Measurements from ENCODE around the gene ZFP57. TPM values are rescaled to one million over a fixed set of nuclear protein-coding genes. Genes with fewer than 3 reads are reported as not detected.

Gene ZFP57
- total RNA-seq, 4 donors from 2014 or later: 0.23 to 6.2 (median 1.2) TPM; not detected in 1

GRCh38 chr6:29632789-29633533 is 48.0 kb downstream of the ZFP57 start, which contains the start of gene GABBR1:
TSS of gene GABBR1 (minus strand) at chr6:29633183. CDS start at chr6:29632385, 798 bp downstream.
- Histone ChIP-seq H3K27ac (replicated peaks in 1 of 4) (peak within 1 kb of the TSS; percentile 82 to 93 (median 91)), H3K4me1 (peaks cover 24 to 51% (median 38%) of the 10 kb centered on the region in 4 donors), H3K4me3 (peak within 1 kb of the TSS; percentile 73 to 96 (median 86)), H3K9me3 (no peaks in the 10 kb centered on the region), H3K36me3 (peaks cover 0 to 7% (median 0%) of the 10 kb centered on the region in 4 donors), H3K27me3 (no peaks in the 10 kb centered on the region)
- DNase-seq (ENCODE audit: extremely low spot score): peak; percentile 97
- TF ChIP-seq POLR2A (IDR thresholded peaks at IDR 0.05; ENCODE audit: low read depth): no peak
- TF ChIP-seq EP300 (IDR thresholded peaks at IDR 0.05): no peak
- TF ChIP-seq CTCF (IDR thresholded peaks at IDR 0.05): no peak
- TF ChIP-seq POLR2AphosphoS5 (IDR thresholded peaks at IDR 0.05): peak; percentile 72 to 92
- intact Hi-C loops (cut with DNase I): no loop called here
- under 1% methylated on average over 49 of the region's 57 CpGs for WGBS

DNA sequence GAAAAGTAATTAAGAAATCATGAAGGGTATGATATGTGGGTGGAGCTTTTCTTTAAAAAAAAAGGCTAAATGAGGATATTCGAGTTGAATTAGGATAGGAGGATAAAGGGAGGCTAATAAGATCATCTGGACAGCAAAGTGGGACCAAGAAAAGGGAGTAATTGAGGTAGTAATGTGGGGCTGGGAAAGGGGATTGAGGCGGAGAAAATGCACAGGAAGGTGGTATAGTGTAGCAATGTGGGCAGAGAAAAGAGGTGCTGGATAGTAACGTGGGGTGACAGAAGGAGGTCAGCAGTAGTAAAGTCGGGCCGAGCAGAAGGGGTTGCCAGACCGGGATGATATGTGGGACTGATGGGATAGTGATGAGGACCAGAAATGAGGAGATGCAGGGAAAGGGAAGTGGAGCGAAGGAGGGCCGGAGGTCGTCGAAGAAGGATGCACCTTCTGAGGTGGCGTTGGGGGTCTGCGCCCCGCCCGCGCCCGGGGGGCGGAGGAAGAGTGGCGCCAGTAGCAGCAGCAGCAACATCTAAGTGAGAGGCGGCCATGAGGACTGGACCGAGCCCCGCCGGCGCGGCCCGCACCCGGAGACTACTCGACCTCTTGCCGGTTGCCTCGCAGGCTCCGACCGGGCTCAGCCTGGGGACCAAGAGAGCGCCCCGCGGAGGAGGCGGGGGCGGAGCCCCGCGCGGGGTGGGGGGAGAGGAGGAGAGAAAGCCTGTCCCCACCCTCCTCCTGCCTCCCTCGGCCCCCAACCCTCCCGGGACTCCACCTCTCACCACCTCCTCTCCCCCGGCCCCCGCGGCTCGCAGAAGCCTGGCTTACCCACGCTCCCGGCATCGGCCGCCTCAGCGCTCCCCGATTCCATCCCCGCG is 48.9 kb downstream of the ZFP57 start:
- no peaks in the 10 kb centered on the region for H3K9me3 ChIP-seq
- peaks cover 0 to 7% (median 0%) of the 10 kb centered on the region in 4 donors for H3K36me3 ChIP-seq
- H3K4me3 ChIP-seq: peak overlapping the region; percentile 73 to 96 (median 86)
- intact Hi-C loops (cut with DNase I): no loop called here
- DNase-seq (ENCODE audit: extremely low spot score): no peak
- peaks cover 0 to 4% (median 0%) of the 10 kb centered on the region in 4 donors for H3K27me3 ChIP-seq
- 3% methylated on average over 33 of the region's 53 CpGs for WGBS
- peaks cover 32 to 58% (median 45%) of the 10 kb centered on the region in 4 donors for H3K4me1 ChIP-seq
- no peak for TF ChIP-seq POLR2A (IDR thresholded peaks at IDR 0.05; ENCODE audit: low read depth)
- no peak for TF ChIP-seq POLR2AphosphoS5 (IDR thresholded peaks at IDR 0.05)
- TF ChIP-seq CTCF (IDR thresholded peaks at IDR 0.05): no peak
- peak overlapping the region; percentile 82 to 93 (median 91) for H3K27ac ChIP-seq (replicated peaks in 1 of 4)

DNA sequence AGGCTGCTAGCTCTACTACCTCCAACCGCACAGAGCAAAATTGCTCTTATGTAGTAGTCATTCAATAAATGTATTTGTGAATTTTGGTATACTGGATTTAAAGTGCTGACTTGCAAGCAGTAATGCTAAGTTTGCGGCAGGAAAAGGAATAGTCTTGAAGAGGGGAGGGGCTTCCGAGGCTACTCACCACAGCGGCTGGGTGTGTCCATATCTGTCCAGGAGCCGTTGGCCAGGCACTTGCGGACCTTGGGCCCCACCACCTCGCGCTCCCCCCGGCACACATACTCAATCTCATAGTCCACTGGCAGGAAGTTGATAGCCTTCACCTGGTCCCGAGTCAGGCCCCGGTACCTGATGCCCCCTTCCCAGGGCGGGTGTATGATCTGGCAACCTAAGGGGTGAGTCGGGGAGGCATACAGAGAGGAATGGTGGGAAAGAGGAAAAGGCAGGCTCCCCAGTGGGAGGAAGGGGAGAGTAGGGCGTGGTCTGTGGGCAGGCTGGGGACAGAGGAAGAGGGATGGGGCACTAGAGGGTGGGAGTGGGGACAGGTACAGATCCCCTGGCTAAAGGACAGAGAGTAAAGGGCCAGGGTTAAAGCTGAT is 49.6 kb downstream of the ZFP57 start:
- peak overlapping the region in 2 of 4 donors; percentile 82 to 93 for H3K27ac ChIP-seq (replicated peaks in 1 of 4)
- H3K9me3 ChIP-seq: no peaks in the 10 kb centered on the region
- H3K27me3 ChIP-seq: peaks cover 0 to 4% (median 0%) of the 10 kb centered on the region in 4 donors
- H3K36me3 ChIP-seq: peaks cover 0 to 7% (median 0%) of the 10 kb centered on the region in 4 donors
- H3K4me1 ChIP-seq: peaks cover 32 to 59% (median 50%) of the 10 kb centered on the region in 4 donors
- H3K4me3 ChIP-seq: peak overlapping the region; percentile 26 to 90 (median 77)
- intact Hi-C loops (cut with DNase I): no loop called here
- no peak for DNase-seq (ENCODE audit: extremely low spot score)
- 74% methylated on average over 14 of the region's 14 CpGs for WGBS
- TF ChIP-seq EP300 (IDR thresholded peaks at IDR 0.05): no peak
- no peak for TF ChIP-seq POLR2AphosphoS5 (IDR thresholded peaks at IDR 0.05)
- no peak for TF ChIP-seq CTCF (IDR thresholded peaks at IDR 0.05)
- no peak for TF ChIP-seq POLR2A (IDR thresholded peaks at IDR 0.05; ENCODE audit: low read depth)

GRCh38 chr6:29630315-29630714 is 50.6 kb downstream of the ZFP57 start:
- peaks cover 32 to 59% (median 51%) of the 10 kb centered on the region in 4 donors for H3K4me1 ChIP-seq
- H3K36me3 ChIP-seq: peaks cover 0 to 7% (median 0%) of the 10 kb centered on the region in 4 donors
- no peak for TF ChIP-seq EP300 (IDR thresholded peaks at IDR 0.05)
- TF ChIP-seq POLR2AphosphoS5 (IDR thresholded peaks at IDR 0.05): no peak
- TF ChIP-seq CTCF (IDR thresholded peaks at IDR 0.05): no peak
- TF ChIP-seq POLR2A (IDR thresholded peaks at IDR 0.05; ENCODE audit: low read depth): no peak
- no peaks in the 10 kb centered on the region for H3K9me3 ChIP-seq
- no peak overlapping the region for H3K4me3 ChIP-seq
- intact Hi-C loops (cut with DNase I): no loop called here
- no peak for DNase-seq (ENCODE audit: extremely low spot score)
- H3K27me3 ChIP-seq: peaks cover 0 to 4% (median 0%) of the 10 kb centered on the region in 4 donors
- 85% methylated on average over 9 of the region's 9 CpGs for WGBS
- H3K27ac ChIP-seq (replicated peaks in 1 of 4): no peak overlapping the region

All from esophagus muscularis mucosa (tissue), 4 donors.